HG03025 (cell line): ENCODE measurements around the gene CLEC16A.

Experiments
- ATAC-seq: cut with Tn5 transposase; IDR thresholded peaks from one replicate; pipeline ENCODE4 v1.9.1; 2021; ENCODE audit warnings: mild to moderate bottlenecking, moderate library complexity; ENCODE audit not compliant: unreplicated experiment, low FRiP score

The CLEC16A gene

DNA sequence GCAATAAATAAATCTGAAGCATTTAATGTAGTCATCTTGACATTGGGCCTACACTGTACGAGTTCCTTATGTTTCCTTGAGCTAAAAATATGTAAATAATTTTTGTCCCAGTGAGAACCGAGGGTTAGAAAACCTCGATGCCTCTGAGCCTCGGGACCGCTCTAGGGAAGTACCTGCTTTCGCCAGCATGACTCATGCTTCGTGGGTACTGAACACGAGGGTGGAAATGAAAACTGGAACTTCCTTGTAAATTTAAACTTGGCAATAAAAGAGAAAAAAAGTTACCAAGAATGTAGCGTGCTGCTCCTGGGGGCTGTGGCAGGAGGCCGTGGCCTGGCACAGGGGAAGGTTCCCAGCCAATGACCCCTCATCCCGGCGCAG is 237.5 kb downstream of the CLEC16A start:
- ATAC-seq = no peak

- no peak for ATAC-seq
Observed at GRCh38 chr16:11182411-11182810, 238.0 kb downstream of the CLEC16A start.

DNA sequence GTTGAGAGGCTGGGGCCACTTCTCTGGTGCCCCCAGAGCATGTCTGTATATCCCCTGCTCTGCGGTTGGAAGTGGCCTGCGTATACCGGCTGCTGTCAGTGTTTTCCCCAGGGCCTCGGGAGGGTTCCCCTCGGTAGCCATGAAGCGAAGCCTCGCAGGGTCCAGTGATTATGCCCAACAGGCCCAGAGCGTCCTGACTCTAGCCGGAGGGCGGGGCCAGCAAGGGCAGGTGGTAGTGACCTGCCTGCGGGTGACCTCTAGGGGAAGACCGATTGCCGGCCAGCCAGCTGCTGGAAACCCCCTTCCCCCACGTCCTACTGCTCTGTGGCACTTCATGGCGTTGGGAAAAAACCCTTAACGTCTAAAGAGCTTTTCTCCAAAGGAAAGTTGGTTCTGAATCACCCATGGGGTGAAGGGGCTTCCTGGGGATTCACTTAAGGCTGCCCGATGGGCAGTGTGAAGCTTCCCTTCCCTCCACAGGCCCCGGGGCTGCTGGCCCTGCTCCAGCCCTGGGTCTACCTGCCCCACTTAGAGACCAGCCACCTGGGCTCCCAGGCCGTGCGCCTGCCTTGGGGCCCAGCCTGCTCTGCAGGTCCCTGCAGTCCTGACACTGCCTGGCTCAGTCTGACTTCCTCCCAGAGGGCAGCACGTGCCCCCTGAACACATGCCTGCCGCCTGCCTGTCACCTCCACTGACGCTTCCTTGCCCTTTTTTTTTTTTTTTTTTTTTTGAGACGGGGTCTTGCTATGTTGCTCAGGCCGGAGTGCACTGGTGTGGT is 238.9 kb downstream of the CLEC16A start:
- ATAC-seq = no peak

- no peak for ATAC-seq
Observed at GRCh38 chr16:11183951-11184350, 239.6 kb downstream of the CLEC16A start.

DNA sequence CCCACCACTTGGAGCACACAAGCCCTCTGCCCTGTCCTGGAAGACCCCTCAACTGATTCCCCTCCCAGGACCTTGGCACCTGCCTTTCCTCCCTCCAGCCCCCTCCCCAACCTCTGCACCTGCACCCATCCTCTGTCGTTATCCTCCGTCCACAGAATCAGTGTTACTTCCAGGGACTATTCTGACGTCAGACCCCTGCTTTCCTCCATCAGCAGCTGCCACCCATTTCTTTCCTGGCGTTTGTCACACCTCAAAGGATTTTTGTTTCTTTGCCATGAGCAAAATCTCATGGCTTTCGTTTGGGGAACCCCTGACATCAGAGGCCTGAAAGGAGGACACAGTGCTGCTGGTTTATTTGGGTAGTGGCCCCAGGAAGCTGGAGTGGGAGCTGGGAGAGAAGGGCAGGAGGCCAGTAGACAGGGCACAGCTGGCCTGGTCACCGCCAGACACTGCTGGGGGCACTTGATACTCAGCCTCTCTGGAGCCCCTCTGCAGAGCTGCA is 243.2 kb downstream of the CLEC16A start:
- no peak for ATAC-seq

- ATAC-seq = no peak
Observed at GRCh38 chr16:11188801-11189740, 244.7 kb downstream of the CLEC16A start.

DNA sequence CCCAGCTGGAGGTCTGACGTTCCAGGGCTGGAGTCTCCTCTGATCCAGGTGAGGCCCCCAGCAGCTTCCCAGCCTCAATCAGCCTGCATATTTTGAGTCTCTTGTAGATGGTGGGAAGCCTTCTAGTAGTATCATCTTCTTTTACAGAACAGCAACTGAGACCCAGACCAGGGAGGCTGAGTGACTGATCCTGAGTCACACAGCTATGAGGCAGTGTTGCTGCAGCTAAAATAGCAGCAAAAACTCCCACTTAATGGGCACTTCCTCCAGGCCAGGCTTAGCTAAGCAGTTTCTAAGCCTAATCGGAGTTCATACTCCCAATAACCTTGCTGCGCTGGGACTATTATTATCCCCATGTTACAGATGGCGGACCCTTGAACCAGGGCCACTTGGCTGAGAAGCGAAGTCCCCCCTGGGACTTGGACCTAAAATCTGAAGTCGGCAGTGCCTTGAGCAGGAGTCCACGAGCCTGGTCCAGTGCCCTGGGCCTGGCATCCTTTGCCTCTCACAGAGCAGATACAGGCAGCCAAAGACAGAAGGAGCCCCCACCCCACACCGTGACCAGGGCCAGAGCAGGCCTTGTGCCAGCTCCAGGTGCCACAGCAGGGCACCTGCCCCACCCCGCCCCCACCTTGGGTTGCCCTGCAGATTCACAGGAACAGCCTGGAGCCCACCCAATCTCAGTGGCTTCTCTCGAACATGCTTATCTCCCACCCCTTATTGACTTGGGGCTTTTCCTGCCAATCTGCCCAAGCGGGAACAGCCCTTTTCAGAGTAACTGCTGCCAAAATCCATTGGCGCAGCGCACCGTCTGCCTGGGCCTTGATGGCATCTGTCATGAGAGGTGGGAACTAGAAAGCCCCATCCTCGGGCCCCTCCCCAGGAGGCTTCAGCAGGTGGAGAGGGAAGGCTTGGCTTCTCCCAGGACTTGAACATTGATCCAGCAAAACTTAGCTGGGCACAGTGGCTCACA is 246.5 kb downstream of the CLEC16A start:
- ATAC-seq = no peak

GRCh38 chr16:11191665-11192064 is 247.3 kb downstream of the CLEC16A start:
- no peak for ATAC-seq

DNA sequence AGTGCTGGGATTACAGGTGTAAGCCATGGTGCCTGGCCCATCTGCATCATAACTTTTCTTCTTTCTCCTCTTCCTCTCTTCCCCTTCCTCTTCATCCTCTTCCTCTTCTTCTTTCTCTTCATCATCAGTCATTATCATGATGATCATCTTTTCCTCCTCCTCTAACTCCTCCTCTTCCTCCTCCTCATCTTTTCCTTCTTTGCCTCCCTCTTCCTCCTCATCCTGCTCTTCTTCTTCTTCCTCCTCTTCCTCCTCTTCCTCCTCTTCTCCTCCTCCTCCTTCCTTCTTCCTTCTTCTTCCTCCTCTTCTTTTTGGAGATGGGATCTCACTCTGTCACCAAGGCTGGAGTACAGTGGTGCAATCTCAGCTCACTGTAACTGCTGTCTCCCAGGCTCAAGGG is 249.1 kb downstream of the CLEC16A start:
- no peak for ATAC-seq

DNA sequence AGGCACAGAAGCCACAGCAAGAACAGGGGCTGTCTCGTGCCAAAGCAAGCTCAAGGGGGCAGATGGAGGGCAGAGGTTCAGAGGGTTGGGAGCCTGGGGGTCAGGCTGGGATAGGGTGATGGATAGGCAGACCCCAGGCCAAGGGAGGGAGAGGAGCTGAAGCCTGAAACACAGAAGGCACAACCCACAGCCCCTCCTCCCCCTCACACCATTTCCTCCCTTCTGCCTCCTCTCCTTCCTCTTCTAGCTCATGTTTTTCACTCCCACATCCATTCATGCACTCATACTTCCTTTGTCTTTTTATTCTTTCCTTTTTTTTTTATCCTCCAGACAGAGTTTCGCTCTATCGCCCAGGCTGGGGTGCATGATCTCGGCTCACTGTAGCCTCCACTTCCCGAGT is 250.5 kb downstream of the CLEC16A start:
- no peak for ATAC-seq

DNA sequence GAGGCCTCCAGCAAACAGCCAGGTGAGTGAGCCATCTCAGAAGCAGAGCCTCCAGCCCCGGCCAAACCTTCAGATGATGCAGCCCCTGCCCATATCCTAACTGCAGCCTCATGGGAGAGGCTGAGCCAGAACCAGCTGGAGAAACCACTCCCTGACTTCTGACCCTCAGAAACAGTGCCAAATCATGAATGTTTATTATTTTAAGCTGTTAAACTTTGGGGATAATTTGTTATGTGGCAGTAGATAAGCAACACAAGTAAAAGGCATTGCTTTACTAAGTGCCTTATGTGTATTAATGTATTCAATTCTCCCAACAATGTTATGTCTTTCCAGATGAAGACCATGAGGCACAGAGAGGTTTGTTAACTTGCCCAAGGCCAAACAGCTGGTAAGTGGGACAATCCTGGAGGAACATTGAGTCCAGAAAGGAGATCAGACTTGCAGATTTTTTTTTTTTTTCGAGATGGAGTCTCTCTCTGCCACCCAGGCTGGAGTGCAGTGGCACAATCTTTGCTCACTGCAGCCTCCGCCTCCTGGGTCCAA is 252.0 kb downstream of the CLEC16A start:
- ATAC-seq = no peak

DNA sequence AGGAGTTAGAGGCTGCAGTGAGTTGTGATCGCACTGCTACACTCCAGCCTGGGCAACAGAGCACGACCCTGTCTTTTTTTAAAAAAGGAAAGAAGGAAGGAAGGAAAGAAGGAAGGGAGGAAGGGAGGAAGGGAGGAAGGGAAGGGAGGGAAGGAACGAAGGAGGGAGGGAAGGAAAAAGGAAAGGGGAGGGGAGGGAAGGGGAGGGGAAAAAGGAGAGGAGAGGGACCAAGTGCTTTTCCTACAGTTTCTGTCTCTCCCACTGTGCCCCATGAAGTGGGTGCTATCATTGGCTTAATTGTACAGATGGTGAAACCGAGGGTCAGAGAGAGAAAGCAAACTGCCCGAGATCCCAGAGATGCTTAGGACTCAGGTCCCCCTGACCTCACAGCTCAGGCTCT is 254.0 kb downstream of the CLEC16A start:
- ATAC-seq = no peak

DNA sequence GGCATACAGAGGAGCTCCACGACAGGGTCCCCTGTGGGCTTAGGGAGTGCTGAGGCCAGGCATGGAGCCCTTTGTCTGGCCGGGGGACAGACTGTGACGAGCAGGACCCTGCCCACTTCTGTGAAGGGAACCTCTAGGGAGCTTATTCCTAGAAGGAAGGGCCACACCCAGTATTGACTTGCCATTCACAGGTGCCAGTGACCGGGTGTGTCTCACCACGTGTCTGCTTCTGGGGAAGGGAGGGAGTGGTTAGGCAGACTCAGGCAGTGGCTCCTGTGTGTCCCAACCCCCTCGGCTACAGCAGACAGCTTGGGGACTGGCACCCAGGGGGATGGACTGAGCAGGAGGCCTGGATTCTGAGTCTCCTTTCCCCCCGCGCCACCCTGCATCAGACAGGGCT is 254.5 kb downstream of the CLEC16A start:
- ATAC-seq = no peak

DNA sequence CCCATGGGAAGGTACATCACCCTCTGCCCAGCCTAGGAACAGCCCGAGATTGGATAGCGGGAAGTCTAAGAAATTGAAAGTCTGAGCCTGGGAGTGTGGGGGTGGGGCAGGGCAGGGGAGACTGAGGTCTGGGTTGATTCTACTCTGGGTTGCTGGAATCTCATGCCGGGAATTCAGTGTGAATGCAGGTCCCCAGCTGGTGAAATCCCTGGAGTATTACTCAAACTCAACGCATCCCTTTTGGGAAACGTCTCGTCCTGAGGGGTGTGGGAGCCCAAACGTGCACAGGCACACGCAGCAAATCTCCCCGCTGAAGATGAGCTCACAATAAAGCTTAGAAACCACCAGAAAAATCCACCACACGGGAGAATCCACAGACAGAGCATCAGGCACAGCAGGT is 256.2 kb downstream of the CLEC16A start:
- no peak for ATAC-seq

DNA sequence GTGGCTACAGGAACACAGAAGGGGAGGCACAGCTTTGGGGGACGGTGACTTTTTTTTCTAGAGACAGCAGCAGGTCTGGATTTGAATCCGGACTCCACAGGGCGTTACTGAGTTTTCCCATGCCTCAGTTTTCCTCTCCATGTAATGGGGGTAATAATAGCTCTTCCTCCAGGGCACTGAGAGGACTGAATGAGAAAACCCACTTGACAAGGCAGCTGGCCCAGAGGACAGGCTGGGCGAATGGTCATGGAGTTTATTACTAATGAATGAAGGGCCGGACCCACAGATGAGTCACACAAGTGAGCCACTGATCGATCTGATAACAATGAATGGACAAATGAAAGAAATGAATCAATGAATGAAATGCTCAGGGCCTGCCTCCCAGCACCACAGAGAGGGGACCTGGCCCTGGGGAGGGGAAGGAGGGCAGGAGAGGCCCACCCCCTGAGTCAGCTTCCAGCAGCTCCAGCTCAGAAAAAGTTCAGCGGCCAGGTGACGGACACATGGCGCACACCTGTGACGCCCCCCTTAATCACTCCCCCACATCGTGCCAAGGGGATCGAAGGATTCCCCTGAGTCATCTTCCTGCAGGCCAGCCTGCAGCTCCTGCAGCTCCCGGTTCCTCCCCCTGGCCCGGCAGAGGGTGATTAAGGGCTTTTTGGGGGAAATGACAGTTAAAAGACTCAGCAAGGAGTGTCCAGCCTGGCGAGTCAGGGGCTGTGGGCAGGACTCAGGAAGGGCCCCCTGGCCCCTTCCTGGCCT is 257.3 kb downstream of the CLEC16A start:
- no peak for ATAC-seq

DNA sequence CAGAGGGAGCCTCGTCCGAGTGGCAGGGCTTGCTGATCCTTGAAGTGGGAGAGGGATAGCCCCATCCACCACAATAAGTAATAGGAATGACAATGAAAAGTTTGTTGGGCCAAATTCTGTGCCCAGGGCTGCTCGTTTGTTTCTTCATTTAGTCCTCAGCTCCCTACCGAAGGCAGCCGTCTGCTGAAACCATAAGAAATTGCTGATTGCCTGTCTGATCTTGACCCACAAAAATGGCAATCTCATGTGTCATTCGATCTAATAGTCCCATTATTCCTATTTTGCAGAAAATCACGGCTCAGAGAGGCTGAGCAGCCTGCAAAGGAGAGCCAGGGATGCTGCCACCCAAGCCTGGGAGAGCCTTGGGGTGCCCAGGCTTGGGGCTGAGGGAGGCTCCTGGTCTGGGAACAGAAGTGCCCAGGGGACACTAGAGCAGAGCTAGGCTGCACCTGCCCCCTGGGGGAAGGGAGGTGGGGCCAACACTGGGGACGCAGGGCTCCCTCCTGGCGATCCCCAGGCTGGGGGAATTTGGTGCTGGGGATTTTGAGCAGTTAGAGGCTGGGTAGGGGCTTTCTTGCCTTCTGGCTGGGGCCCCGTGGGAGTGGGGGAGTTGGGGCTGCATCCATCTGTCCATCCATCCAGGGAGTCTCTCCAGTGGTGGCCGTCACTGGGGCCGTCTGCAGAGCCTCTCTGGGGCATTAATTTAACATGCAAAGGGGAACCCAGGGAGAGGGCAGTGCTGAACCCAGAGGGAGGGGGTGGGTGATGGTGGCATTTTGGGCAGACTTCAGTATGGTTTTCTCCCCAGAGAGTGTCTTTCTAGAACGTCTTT is 258.1 kb downstream of the CLEC16A start:
- ATAC-seq = no peak

DNA sequence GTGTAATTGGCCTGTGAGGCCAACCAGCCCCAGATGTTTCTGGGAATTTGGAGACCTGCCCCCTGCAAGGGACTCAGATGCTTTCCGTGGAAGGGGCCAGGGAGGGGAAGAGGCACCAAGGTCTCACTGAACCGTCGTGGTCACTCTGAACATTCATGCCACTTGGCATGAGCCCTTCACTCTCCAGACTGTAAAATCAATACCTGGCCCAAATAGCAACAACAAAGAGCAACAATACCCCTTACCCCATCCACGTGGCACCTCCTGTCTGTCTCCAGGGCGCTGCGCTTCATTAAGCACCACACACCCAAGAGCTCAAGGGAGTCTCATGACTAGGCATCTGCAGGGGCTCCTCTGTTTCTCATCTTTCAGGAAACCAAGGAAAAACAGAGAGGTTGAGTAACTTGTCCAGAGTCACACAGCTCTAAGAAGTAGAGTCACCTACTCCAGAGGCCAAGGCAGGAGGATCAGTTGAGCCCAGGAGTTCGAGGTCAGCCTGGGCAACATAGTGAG is 258.8 kb downstream of the CLEC16A start:
- ATAC-seq = no peak

DNA sequence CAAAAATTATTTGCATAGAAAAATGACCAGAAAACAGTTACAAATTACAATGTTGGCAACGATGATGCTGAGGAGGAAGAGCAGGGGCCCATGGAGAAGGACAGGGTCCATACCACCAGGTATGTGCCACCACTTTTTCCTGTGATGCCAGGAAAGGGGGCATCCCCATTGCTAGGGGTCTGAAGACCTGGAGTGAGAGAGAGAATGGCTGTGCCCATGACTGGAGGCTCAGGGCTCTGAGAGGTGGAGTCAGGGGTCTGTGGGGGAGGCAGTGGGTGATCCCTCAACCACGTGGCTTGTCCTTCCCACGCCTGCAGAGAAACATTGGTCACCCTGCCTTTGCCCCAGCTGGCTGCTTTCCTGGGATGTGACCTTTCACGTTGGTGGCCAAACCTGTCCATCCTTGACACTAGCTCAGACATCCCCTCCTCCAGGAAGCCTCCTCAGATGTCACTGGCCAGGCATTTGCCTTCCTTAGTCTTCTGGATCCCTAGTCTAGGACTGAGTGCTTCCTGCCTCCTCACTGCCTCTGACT is 260.2 kb downstream of the CLEC16A start:
- no peak for ATAC-seq
